SH-SY5Y (cell line): ENCODE measurements around the gene MBOAT2.

Source experiments
- GATA2 ChIP-seq: IDR thresholded peaks from 2 replicates; pipeline ENCODE4 v1.6.1; 2011; ENCODE audit warnings: mild to moderate bottlenecking, low read depth, low read length
- GATA3 ChIP-seq: IDR thresholded peaks from 2 replicates; pipeline ENCODE4 v1.6.1; 2011; ENCODE audit warnings: low read depth, mild to moderate bottlenecking, low read length, moderate library complexity

DNA sequence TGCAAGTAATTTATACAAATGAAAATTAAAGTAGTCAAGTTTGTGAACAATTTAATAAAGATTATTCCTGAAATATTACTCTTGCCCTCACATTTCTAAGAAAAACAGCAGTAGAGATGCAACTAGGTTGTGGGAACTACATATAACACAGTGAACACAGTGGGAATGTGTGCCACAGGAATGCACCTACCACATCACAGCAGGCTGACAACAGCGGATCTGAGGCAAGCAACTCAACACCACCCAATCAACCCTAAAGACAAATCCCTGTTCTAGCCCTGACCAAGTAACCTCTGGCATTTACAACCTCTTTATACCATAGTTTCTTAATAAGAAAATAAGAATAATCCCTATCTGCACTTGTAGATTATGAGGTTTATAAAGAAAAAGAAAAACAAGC lies 23.4 kb downstream of the MBOAT2 start:
- no peak for TF ChIP-seq GATA2
- no peak for TF ChIP-seq GATA3
